22Rv1 (cell line): ENCODE data around the gene BRD8.

Source experiments
- H3K27ac ChIP-seq: fragments of 450-650 bp; 2 replicates; pipeline ENCODE4 v1.5.1; 2017
- CTCF ChIP-seq: fragments of 450-650 bp; IDR thresholded peaks from 2 replicates; pipeline ENCODE4 v1.5.1; 2017; ENCODE audit warnings: mild to moderate bottlenecking
- ZFX ChIP-seq: fragments of 450-650 bp; IDR thresholded peaks from 2 replicates; pipeline ENCODE4 v1.6.1; 2017; ENCODE audit warnings: antibody characterized with exemption, borderline replicate concordance

Gene BRD8

GRCh38 chr5:138180183-138180782 lies 1.9 kb upstream of the BRD8 start:
- H3K27ac ChIP-seq = peak overlapping the region; percentile 89
- TF ChIP-seq ZFX (no peak), CTCF (peak; percentile 80)

GRCh38 chr5:138179277-138179857 lies 937 bp upstream of the BRD8 start:
- TF ChIP-seq CTCF = no peak
- TF ChIP-seq ZFX = no peak
- H3K27ac ChIP-seq = peak overlapping the region; percentile 89

GRCh38 chr5:138177941-138178515 lies 402 bp downstream of the BRD8 start:
- no peak for TF ChIP-seq ZFX
- TF ChIP-seq CTCF = no peak
- peak overlapping the region; percentile 89 for H3K27ac ChIP-seq

- TF ChIP-seq ZFX (no peak), CTCF (no peak)
- H3K27ac ChIP-seq = no peak overlapping the region
Observed at GRCh38 chr5:138170299-138170698, 8.1 kb downstream of the BRD8 start.

GRCh38 chr5:138169124-138169523 lies 9.3 kb downstream of the BRD8 start:
- TF ChIP-seq CTCF (no peak), ZFX (no peak)
- H3K27ac ChIP-seq = no peak overlapping the region

- H3K27ac ChIP-seq = no peak overlapping the region
- TF ChIP-seq CTCF (no peak), ZFX (no peak)
Observed at GRCh38 chr5:138163721-138164120, 14.7 kb downstream of the BRD8 start.

GRCh38 chr5:138160706-138161105 lies 17.7 kb downstream of the BRD8 start:
- no peak overlapping the region for H3K27ac ChIP-seq
- TF ChIP-seq ZFX (no peak), CTCF (no peak)
